ENCODE measurements around the gene NSD2. TPM values are rescaled to one million over a fixed set of nuclear protein-coding genes. Genes with fewer than 3 reads are reported as not detected.

Gene NSD2
- total and polyA plus RNA-seq, 9 of the 15 experiments (the other 6 are each of a cell fraction or from before 2014, with no cell fraction given), result 6.4 to 126 (median 58.8) TPM

- TF ChIP-seq ZNF699 (CRISPR knock-in tag; IDR thresholded peaks at IDR 0.05; ENCODE audit: insufficient replicate concordance), result no peak
- peak; percentile 9; the same call in 1 of the 2 replicates for TF ChIP-seq BHLHE40 (IDR thresholded peaks at IDR 0.05; ENCODE audit: low read length)
- no peak for TF ChIP-seq RFX5 (IDR thresholded peaks at IDR 0.05; ENCODE audit: low read depth, low read length)
- no peak for TF ChIP-seq ZNF655 (CRISPR knock-in tag; IDR thresholded peaks at IDR 0.05)
- TF ChIP-seq RBM25 (IDR thresholded peaks at IDR 0.05; ENCODE audit: low read depth, low read length, severe bottlenecking), result peak; percentile 63
- TF ChIP-seq TRIM25 (IDR thresholded peaks at IDR 0.05; ENCODE audit: borderline replicate concordance), result no peak
- TF ChIP-seq ZNF561 (CRISPR knock-in tag; conservative IDR thresholded peaks at IDR 0.05), result no peak
- TF ChIP-seq USF2 (CRISPR knock-in tag; IDR thresholded peaks at IDR 0.05), result no peak
- peak; percentile 23; the same call in 1 of the 2 replicates for TF ChIP-seq ZBTB43 (CRISPR knock-in tag; IDR thresholded peaks at IDR 0.05)
- TF ChIP-seq XRCC3 (IDR thresholded peaks at IDR 0.05), result no peak
- TF ChIP-seq ZNF717 (CRISPR knock-in tag; IDR thresholded peaks at IDR 0.05), result no peak
- 0 out of 2 replicates have a peak, but pooled peaks have one; percentile 72 for TF ChIP-seq E2F1 (CRISPR knock-in tag; IDR thresholded peaks at IDR 0.05)
- TF ChIP-seq ZNF217 (CRISPR knock-in tag; IDR thresholded peaks at IDR 0.05), result no peak
- TF ChIP-seq ASH1L (IDR thresholded peaks at IDR 0.05; ENCODE audit: borderline replicate concordance, low read depth, partially characterized antibody), result no peak
- no peak for TF ChIP-seq NR2C1 (IDR thresholded peaks at IDR 0.05)
- TF ChIP-seq NR2C1 (tag; IDR thresholded peaks at IDR 0.05), result peak; percentile 65; the same call in 1 of the 2 replicates
- peak in 1 of 2 experiments; percentile 88; a peak in 2 of 4 replicates for TF ChIP-seq MLLT1 (IDR thresholded peaks at IDR 0.05)
- TF ChIP-seq YY1 (IDR thresholded peaks at IDR 0.05; ENCODE audit: borderline replicate concordance in 1 of 3, control insufficient read depth in 1 of 3, extremely low read depth in 1 of 3, insufficient read depth in 3 of 3, insufficient read length in 1 of 3, insufficient replicate concordance in 2 of 3, low read depth in 1 of 3, low read length in 2 of 3), result peak in 2 of 3 experiments; percentile 64 to 68
Observed at GRCh38 chr4:1856071-1856942, 14.9 kb upstream of the NSD2 start, which contains the start of gene LETM1 (continued).

All from K562 (cell line).